Stimulated activated CD4-positive, alpha-beta T cell treated with anti-CD3 and anti-CD28 coated beads, Interleukin-4, amount 100 ng/mL, for 24 hours (primary cell): ENCODE measurements around the gene FGF6.
A peak's percentile ranks its signal among the peaks of the same experiment; 100 is the strongest.

Source experiments
- DNase-seq: peaks from one replicate; pipeline ENCODE4 v3.0.0-alpha.2; 2020

The FGF6 gene

DNA sequence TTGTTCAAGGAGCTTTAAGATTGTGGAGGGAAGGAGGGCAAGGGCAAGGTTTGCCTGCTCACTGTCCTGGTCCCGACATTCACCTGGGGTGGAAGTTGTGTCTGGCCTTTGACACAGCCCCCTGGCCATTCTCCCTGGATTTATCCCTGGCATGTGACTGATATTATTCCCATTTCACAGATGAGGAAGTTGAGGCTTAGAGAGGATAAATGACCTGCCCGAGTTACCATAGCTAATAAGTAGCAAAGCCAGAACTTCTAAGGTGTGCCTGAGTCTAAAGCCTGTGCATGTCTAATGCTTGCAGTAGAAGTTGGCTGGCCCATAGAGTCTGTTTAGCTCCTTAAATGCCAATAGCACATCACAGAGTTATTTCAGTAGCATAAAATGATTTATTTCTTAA, 720 bp upstream of the FGF6 start:
- no peak for DNase-seq

- no peak for DNase-seq
Observed at GRCh38 chr12:4444031-4444430, 1.6 kb downstream of the FGF6 start.

DNA sequence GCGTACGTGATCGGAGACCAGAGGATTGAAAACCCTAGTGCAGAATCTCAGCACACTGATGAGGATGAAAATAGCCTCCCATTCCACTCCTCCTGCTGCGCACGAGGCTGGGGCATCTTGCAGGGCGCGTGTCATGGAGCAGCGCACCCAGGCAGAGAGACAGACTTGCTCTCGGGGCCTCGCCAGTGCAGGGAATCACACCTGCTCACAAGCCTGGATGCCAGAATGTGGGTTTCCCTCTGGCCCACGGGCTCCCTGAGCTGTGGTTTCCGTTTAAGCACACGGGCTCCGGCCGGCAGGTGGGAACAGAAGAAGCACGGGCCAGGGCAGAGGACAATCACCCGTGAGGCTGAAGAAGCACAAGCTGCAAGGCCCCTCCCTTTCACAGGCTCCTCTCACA, 2.0 kb downstream of the FGF6 start:
- no peak for DNase-seq

- no peak for DNase-seq
Observed at GRCh38 chr12:4441355-4442335, 4.0 kb downstream of the FGF6 start.

- no peak for DNase-seq
Observed at GRCh38 chr12:4440187-4440941, 5.3 kb downstream of the FGF6 start.

DNA sequence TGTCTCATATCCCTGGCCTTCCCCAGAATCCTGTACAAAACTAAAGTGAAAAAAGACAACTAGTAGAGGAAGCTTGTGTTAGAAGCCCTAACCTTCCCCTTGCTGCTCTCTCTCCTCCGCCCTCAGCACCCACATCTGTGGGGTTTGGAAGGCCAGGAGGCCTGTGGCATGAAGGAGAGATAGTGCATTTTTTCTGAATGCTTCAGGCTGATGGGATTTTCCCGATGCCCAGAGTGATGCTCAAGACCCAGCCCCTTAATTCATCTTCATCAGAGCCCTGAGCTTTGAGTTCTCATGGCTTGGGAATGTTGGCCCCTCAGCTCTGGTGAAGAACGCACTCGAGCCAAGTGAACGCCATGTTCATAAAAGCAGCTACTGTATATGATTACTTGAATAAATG, 5.9 kb downstream of the FGF6 start:
- no peak for DNase-seq

DNA sequence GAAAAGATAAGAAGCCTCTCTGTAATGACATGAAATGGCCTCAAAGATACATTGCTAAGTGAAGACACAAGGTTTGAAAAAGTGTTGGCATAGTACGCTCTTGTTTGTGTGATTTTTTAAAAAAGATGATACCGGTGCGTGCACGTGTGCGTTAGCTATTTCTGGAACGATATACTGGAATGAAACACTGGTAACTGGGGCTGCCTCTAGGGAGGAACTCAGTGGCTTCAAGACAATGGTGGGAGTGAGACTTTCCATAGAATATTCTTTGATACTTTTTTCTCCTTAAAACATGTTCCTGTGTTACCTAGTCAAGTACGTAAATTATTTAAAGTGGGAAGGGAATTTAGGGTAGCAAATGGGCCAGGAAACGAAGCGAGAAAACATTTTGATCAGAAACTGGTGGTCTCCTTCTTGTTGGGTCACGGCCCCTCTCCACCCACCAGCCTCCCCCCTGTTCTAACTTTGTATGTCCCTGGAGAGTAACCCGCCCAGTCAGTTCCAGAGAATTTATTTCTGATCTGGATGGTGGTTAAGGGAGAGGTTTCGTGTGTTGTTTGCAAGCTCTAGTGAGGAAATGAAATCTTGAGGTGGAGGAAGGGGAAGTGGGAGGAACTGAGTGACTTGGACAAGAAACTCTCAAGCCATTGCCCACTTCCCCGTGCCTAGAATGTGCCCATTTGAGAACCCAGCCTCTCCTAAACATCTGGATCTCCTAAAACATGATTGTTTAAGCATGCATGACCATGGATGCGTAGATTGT, 6.6 kb downstream of the FGF6 start:
- DNase-seq, result no peak

DNA sequence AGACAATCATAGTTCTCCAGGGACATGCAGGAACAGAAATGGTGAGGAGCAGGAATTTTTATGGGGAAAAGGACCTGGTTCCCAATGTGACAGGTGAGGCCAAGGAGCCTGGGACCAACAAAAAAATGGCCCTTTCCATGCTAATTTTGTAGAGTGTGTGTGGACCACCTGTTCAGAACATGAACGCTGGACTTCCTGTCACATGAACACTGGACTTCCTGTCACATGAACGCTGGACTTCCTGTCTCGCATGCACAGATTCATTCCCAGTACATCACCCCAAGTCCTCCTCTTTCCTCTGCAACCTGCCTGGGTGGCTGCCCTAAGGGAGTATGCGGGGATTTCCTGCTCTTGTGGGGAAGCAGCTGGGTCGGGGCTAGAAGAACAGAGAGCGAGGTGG, 10.1 kb downstream of the FGF6 start:
- DNase-seq, result no peak

GRCh38 chr12:4434706-4435425, 10.7 kb downstream of the FGF6 start:
- no peak for DNase-seq

- DNase-seq, result no peak
Observed at GRCh38 chr12:4434301-4434700, 11.3 kb downstream of the FGF6 start.

DNA sequence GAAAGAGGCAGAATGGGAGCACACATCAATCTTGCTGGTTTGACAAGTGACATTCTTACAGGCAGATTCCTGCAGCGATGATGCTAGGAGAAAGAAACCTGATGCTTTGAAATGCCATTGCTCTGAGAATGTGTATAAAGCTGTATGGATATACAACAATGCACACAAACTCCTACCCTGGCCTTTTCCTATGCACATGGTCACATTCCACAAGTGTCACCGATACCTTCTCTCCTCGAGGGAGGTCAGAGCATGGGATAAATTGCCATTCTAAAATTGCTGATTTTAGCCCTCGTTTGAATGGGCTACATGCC, 11.9 kb downstream of the FGF6 start:
- no peak for DNase-seq

DNA sequence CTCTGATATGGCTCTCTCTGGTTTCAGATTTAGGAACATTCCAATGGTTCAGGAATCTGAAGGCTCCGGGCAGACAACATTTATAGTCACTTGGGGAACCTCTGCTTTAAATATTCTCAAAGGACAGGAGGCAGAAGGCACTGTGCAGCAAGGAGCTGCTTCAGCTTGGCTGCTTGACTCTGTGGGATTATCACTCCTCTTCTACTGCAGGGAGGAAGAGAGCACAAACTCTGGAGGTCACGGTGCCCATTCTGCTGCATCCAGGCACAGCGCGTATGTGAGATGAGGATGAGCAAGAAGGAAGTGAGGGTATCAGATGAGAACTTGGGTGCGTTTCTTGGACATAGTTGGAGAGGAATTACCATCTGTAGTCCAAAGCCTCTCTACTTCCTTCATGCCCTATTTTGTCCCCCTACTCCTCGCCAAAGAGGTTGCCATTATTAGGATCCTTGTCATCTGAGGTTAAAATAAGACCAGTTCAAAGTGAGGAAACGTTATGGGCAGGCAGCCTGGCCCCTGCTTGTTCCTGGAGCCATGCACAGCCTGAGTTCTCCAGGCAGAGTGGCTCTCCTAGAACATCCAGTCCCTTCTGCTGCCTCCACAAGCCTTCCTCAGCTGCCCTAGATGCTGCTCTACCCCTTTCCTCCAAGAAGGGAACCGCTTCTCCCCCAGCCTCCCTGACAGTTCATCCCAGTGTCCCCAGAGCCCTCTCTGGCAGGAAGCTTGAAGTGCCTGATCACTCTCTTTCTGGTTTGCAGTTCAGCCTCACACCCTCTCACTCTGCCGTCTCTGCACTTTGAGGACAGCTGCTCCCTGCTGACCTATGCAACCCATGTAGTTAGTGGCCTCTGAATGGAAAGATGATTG, 12.5 kb downstream of the FGF6 start:
- no peak for DNase-seq

- no peak for DNase-seq
Observed at GRCh38 chr12:4431866-4432265, 13.7 kb downstream of the FGF6 start.

DNA sequence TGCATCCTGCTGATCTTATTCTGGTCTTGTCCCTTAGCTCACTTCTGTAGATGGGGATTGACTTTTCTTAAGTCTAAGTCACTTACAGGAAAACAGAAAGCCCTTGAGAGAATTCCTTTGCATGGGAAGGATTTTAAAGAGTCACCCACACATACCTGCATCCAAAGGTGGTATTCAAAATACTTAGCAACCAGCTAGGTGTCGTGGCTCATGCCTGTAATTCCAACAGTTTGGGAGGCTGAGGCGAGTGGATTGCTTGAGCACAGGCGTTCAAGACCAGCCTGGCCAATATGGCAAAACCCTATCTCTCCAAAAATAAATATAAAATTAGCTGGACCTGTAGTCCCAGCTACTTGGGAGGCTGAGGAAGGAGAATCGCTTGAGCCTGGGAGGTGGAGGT, 14.2 kb downstream of the FGF6 start:
- DNase-seq, result no peak

- no peak for DNase-seq
Observed at GRCh38 chr12:4424422-4424821, 21.2 kb downstream of the FGF6 start.

GRCh38 chr12:4423528-4424195, 22.0 kb downstream of the FGF6 start:
- DNase-seq, result no peak

DNA sequence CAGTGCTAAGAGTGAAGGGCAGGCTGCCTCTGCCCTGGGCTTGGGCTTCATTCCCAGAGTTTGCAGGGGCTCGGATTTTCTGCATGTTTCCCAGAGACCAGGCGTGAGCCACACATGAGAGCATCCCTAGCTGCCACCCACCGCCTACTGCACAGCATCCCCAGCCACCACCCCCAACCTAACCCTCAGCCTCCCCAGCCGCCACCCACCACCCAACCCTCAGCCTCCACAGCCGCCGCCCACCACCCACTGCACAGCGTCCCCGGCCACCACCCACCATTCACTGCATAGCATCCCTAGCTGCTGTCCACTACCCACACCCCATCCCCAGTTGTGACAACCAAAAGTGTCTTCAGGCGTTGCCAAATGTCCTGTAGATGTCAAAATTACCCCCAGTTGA, 22.6 kb downstream of the FGF6 start:
- no peak for DNase-seq

- DNase-seq, result peak; percentile 37
Observed at GRCh38 chr12:4421590-4422031, 24.0 kb downstream of the FGF6 start.

DNA sequence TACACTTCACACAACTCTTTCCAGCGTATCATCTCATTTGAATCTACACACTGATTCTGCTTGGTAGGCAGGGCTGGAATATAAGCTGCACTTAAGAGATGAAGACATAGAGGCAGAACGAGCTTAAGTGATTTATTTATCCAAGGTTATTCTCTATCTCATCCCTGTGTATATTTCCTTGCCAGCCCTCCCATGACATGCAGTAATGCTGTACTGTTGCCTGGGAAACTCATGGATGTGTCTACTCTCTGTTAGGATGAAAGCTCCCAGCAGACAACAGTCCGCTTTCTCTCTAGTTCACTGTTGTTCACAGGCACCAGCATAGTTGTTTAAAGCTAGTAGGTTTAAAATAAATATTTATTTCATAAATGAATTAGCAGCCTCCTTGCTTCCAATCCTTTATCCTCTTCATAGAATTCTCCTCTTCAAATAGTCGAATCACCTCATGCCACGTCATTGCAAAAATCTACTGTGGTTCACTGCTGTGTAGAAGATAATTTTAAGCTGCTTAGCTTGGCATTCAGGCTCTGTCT, 25.4 kb downstream of the FGF6 start:
- DNase-seq, result no peak

GRCh38 chr12:4418913-4419312, 26.7 kb downstream of the FGF6 start:
- DNase-seq, result no peak

DNA sequence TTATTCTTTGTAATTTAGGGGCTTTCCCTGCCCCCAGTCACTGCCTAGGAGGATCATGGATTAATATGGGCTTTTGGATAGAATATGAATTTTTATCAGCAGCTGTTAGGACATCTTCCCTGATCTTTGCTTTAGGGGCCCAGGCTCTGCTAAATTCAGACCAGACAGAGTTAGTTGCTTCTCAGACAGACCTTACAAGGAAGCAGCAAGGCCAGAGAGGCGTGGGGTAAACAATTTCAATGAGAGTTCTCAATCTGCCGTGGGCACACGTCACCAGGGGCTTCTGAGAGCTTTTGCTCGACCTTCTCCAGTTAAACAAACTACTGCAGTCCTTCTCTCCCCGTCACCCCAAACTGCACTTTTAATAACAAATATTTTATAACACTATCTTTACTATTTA, 27.7 kb downstream of the FGF6 start:
- DNase-seq, result no peak
